ENCODE data around the gene KRTAP5-4.

GRCh38 chr11:1639666-1640065, 17.7 kb upstream of the KRTAP5-4 start:
- no peak for TF ChIP-seq CTCF (IDR thresholded peaks at IDR 0.05)
- TF ChIP-seq EZH2 (IDR thresholded peaks at IDR 0.05; ENCODE audit: borderline replicate concordance, insufficient read depth, low read depth, low read length, poor library complexity, severe bottlenecking): no peak

Measured in B cell (primary cell).